Chondrocyte (in vitro differentiated cells): Measurements from ENCODE around the gene OR10A4. TPM values are rescaled to one million over a fixed set of nuclear protein-coding genes. Genes with fewer than 3 reads are reported as not detected.

Experiments used
- DNase-seq: peaks from one replicate; pipeline ENCODE4 v3.0.0; 2021; ENCODE audit warnings: mixed read lengths, low spot score
- H3K27ac Mint-ChIP-seq: one replicate; pipeline ENCODE4 v1.8.0; 2021; ENCODE audit warnings: mild to moderate bottlenecking, moderate library complexity, mixed read lengths; ENCODE audit not compliant: unreplicated experiment
- H3K27me3 Mint-ChIP-seq: 2 replicates; pipeline ENCODE4 v1.8.0; 2021; ENCODE audit warnings: low read depth, mixed read lengths
- H3K36me3 Mint-ChIP-seq: 2 replicates; pipeline ENCODE4 v1.8.0; 2021; ENCODE audit warnings: low read depth, mixed read lengths
- H3K4me1 Mint-ChIP-seq: 2 replicates; pipeline ENCODE4 v1.8.0; 2021; ENCODE audit warnings: low read depth, mild to moderate bottlenecking, mixed read lengths
- H3K4me3 Mint-ChIP-seq: one replicate; pipeline ENCODE4 v1.8.0; 2021; ENCODE audit warnings: mild to moderate bottlenecking, moderate library complexity, mixed read lengths; ENCODE audit not compliant: unreplicated experiment
- H3K9me3 Mint-ChIP-seq: 2 replicates; pipeline ENCODE4 v1.8.0; 2021; ENCODE audit warnings: low read depth, mixed read lengths
- total RNA-seq: library from RNA; stranded (reverse); gene quantifications from 3 replicates; pipeline ENCODE4 v1.2.1, GENCODE V29; 2021
- TF ChIP-seq, protein P1 (sequence below): fragments of 200-600 bp; sonication (generic); IDR thresholded peaks from 2 replicates; pipeline ENCODE4 v1.5.0; 2021; ENCODE audit warnings: antibody characterized with exemption, mild to moderate bottlenecking, moderate library complexity

The OR10A4 gene
- total RNA-seq, 1 donor from 2014 or later = not detected

DNA sequence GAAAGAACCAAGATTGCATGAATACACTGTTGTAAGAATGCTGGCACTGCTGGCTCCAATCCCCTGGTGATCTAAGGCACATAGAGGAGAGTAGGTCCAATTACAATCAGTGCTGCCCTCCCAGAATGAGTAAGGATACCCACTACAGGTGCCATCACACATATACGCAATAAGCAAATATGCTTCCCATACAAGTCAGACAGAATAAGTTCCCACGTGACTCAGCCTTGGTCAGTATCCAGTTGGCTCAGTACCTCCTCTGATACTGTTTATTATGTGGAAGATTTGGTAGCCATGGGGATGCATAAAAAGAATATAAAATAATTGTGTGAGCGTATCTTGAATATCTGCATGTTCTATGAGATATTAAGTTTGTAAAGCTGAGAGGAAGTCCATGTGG lies 35.5 kb downstream of the OR10A4 start:
- DNase-seq = no peak
- H3K27ac Mint-ChIP-seq = no peak overlapping the region
- no peaks in the 10 kb centered on the region for H3K27me3 Mint-ChIP-seq
- no peaks in the 10 kb centered on the region for H3K36me3 Mint-ChIP-seq
- no peaks in the 10 kb centered on the region for H3K9me3 Mint-ChIP-seq
- H3K4me1 Mint-ChIP-seq = no peaks in the 10 kb centered on the region
- no peak overlapping the region for H3K4me3 Mint-ChIP-seq
- TF ChIP-seq, protein P1, sequence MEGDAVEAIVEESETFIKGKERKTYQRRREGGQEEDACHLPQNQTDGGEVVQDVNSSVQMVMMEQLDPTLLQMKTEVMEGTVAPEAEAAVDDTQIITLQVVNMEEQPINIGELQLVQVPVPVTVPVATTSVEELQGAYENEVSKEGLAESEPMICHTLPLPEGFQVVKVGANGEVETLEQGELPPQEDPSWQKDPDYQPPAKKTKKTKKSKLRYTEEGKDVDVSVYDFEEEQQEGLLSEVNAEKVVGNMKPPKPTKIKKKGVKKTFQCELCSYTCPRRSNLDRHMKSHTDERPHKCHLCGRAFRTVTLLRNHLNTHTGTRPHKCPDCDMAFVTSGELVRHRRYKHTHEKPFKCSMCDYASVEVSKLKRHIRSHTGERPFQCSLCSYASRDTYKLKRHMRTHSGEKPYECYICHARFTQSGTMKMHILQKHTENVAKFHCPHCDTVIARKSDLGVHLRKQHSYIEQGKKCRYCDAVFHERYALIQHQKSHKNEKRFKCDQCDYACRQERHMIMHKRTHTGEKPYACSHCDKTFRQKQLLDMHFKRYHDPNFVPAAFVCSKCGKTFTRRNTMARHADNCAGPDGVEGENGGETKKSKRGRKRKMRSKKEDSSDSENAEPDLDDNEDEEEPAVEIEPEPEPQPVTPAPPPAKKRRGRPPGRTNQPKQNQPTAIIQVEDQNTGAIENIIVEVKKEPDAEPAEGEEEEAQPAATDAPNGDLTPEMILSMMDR = no peak

DNA sequence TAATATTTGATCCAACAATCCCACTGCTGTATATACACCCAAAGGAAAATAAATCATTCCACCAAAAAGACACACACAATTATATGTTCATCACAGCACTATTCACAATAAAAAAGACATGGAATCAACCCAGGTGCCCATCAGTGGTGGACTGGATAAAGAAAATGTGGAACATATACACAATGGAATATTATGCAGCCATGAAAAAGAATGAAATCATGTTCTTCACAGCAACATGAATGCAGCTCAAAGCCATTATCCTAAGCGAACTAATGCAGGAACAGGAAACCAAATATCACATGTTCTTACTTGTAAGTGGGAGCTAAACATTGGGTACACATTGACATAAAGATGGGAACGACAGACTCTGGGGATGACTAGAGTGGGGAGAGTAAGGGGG lies 43.3 kb downstream of the OR10A4 start:
- Mint-ChIP-seq H3K4me3 (no peak overlapping the region), H3K27me3 (no peaks in the 10 kb centered on the region), H3K9me3 (peaks cover 6% of the 10 kb centered on the region), H3K27ac (no peak overlapping the region), H3K36me3 (no peaks in the 10 kb centered on the region), H3K4me1 (no peaks in the 10 kb centered on the region)
- no peak for DNase-seq
- TF ChIP-seq, protein P1 = no peak

DNA sequence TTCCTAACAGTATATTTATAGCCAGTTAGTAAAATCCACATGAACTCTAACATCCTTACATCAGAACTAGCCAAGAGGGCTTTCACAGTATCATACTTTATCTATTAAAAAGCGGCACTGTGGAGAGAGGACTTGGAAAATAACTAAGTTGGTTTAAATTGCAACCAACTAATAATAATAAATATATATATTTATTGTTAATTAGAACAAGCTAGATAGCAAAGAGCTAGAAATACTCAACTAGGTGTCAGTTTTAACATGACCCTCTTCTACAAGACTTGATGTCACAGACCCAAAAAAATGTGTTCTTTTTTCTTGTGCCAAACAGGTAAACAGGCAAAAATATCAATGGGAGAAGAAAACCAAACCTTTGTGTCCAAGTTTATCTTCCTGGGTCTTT lies 44.3 kb downstream of the OR10A4 start, which contains the start of gene OR2D3:
OR2D3 (plus strand) TSS at position 301 of the 400 bp plus-strand sequence; CDS start at position 301, 0 bp downstream.
- H3K4me1 Mint-ChIP-seq = peaks cover 3% of the 10 kb centered on the region
- no peaks in the 10 kb centered on the region for H3K36me3 Mint-ChIP-seq
- H3K4me3 Mint-ChIP-seq = no peak within 1 kb of the TSS
- H3K9me3 Mint-ChIP-seq = peaks cover 6% of the 10 kb centered on the region
- DNase-seq = no peak
- TF ChIP-seq, protein P1 = no peak
- H3K27ac Mint-ChIP-seq = no peak within 1 kb of the TSS
- H3K27me3 Mint-ChIP-seq = no peaks in the 10 kb centered on the region

DNA sequence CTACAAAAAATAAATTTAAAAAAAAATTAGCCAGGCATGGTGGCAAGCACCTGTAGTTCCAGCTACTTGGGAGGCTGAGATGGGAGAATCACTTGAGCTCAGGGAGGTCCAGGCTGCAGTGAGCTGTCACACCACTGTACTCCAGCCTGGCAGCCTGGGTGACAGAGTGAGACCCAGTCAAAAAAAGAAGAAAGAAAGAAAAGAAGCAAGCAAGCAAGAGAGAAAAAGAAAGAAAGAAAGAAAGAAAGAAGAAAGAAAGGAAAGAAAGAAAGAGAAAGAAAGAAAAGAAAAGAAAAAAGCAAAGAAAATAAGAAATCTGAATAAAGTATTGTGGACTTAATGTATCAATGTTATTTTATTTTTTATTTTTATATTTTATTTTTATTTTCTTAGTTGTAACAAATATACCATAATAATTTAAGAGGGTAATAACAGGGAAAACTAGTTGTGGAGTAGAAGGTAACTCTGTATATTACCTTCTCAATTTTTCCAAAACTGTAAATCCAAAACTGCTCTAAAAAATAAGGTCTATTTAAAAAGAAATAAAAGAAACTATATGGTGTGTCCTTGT lies 48.7 kb downstream of the OR10A4 start:
- no peaks in the 10 kb centered on the region for H3K27me3 Mint-ChIP-seq
- peak overlapping the region; percentile 40 for H3K4me3 Mint-ChIP-seq
- H3K4me1 Mint-ChIP-seq = peaks cover 15% of the 10 kb centered on the region
- H3K36me3 Mint-ChIP-seq = no peaks in the 10 kb centered on the region
- TF ChIP-seq, protein P1 = no peak
- H3K9me3 Mint-ChIP-seq = no peaks in the 10 kb centered on the region
- DNase-seq = no peak
- no peak overlapping the region for H3K27ac Mint-ChIP-seq

DNA sequence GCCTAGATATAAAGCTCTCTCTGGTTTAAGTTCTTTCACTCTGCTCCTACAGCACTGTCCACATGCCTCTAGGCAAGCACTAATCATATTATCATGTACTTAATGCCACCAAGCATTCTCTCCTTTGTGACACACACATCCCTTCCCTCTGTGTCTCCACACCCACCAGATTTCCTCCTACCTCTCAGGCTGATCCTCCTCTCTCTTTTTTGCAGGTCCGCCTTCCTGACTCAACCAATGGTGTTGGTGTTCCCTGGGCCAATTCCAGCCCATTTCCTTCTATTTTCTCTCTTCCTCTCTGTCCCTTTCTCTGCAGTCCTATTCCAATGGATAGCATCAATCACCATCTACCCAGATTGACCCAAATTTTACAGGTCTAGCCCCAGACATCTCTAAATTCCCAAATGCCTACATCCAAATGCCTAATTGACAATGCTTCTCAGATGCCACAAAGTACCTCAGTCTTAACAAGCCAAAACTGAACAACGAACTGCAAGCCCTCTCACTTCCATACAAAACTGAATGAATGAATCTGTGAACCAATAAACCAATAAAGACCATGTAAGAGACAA lies 49.3 kb downstream of the OR10A4 start:
- no peaks in the 10 kb centered on the region for H3K36me3 Mint-ChIP-seq
- H3K27ac Mint-ChIP-seq = peak overlapping the region; percentile 89
- no peaks in the 10 kb centered on the region for H3K27me3 Mint-ChIP-seq
- peak overlapping the region; percentile 97 for H3K4me3 Mint-ChIP-seq
- no peak for DNase-seq
- TF ChIP-seq, protein P1 = no peak
- no peaks in the 10 kb centered on the region for H3K9me3 Mint-ChIP-seq
- H3K4me1 Mint-ChIP-seq = peaks cover 15% of the 10 kb centered on the region
